ENCODE results near the gene WNT7B. TPM values are rescaled to one million over a fixed set of nuclear protein-coding genes. Genes with fewer than 3 reads are reported as not detected.

The WNT7B gene
- total and polyA plus RNA-seq, 2 of the 8 experiments (the other 6 are each of a cell fraction or from before 2014, with no cell fraction given): 0.14 to 0.24 TPM

DNA sequence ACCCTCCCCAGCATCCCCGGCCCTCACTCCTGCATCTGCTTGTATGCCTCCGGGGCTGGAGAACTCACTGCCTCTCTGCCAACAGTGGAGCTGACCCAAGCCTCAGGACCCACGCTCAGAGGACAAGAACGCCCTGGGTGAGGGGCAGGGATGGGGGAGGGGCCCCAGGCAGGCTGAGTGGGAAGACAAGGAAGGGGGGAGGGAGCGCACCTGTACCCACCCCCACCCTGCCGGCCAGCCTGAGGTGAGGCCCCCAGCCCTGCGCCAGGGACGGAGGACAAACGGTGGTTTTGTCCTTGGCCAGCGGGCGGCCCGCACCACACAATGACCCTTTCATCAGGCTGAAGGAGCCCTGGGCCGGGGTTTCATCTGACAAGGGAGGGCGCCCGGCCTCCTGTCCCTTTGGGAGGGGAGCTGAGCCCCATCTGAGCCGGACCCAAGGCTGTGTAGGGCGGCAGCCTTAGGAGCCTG, 10.0 kb downstream of the WNT7B start:
- ChIA-PET POLR2A (ENCODE audit: partially characterized antibody) (interaction anchor here (1.5 kb wide), 1 partner anchor 9 kb away, joined by 3 read pairs; no protein-coding TSS in a partner anchor), CTCF (ENCODE audit: partially characterized antibody) (interaction anchor here (0.6 to 3.8 kb wide), 8 partner anchors 8 to 103 kb away, joined by 3 to 14 read pairs (median 3); no protein-coding TSS in a partner anchor)
- Histone ChIP-seq H2AFZ (ENCODE audit: low read length) (no peak overlapping the region), H3K56ac (replicated peaks; ENCODE audit: insufficient read length, low read depth, low read length) (no peak overlapping the region), H2BK15ac (ENCODE audit: low read length) (0 out of 2 replicates have a peak overlapping the region, but pooled peaks have one; percentile 81), H4K20me1 (replicated peaks in 1 of 2; ENCODE audit: control insufficient read depth in 1 of 2, insufficient read depth in 2 of 2, low read length in 2 of 2) (peaks cover 0 to 5% of the 10 kb centered on the region in 2 experiments), H3K27ac (ENCODE audit: low read depth, low read length) (no peak overlapping the region), H4K91ac (replicated peaks; ENCODE audit: insufficient read length, low read length) (peak overlapping the region; percentile 68), H3K79me1 (ENCODE audit: low read depth, low read length) (no peaks in the 10 kb centered on the region), H3K14ac (ENCODE audit: insufficient read length) (no peak overlapping the region), H3K18ac (ENCODE audit: extremely low read depth, low read length) (peak overlapping the region; percentile 38; the same call in 1 of the 2 replicates), H3K36me3 (ENCODE audit: control insufficient read depth in 2 of 4, insufficient read depth in 4 of 4, low read length in 3 of 4) (peaks cover 0 to 7% (median 0%) of the 10 kb centered on the region in 4 experiments; a peak in 1 of 8 replicates), H4K8ac (ENCODE audit: extremely low read depth, insufficient read depth, low read length) (peak overlapping the region; percentile 57; the same call in 1 of the 2 replicates), H3K23me2 (ENCODE audit: low read depth, low read length) (peaks cover 1% of the 10 kb centered on the region; the same call in 1 of the 2 replicates), H3K9me3 (ENCODE audit: insufficient read depth in 2 of 2, low read depth in 1 of 2, low read length in 1 of 2) (no peaks in the 10 kb centered on the region; a peak in 1 of 4 replicates), H2BK12ac (ENCODE audit: low read depth, low read length) (no peak overlapping the region), H3K9ac (replicated peaks in 1 of 4; ENCODE audit: extremely low read depth in 1 of 4, low read depth in 3 of 4, low read length in 3 of 4) (no peak overlapping the region), H2BK5ac (ENCODE audit: low read depth, low read length) (no peak overlapping the region), H3K4me3 (ENCODE audit: extremely low read depth in 1 of 4, insufficient read depth in 2 of 4, low read depth in 3 of 4, low read length in 4 of 4) (no peak overlapping the region), H3K27me3 (replicated peaks in 1 of 4; ENCODE audit: control insufficient read depth in 3 of 4, extremely low read depth in 1 of 4, insufficient read depth in 3 of 4, low read length in 3 of 4) (peaks cover 19 to 58% (median 48%) of the 10 kb centered on the region in 4 experiments), H3K4me2 (ENCODE audit: insufficient read depth in 1 of 2, low read depth in 2 of 2, low read length in 2 of 2) (peak overlapping the region; percentile 13 to 26; a peak in 3 of 4 replicates), H2AK5ac (ENCODE audit: low read depth, low read length) (peak overlapping the region; percentile 32; the same call in 1 of the 2 replicates), H3K79me2 (ENCODE audit: control insufficient read depth in 1 of 2, insufficient read depth in 2 of 2, low read length in 2 of 2) (no peaks in the 10 kb centered on the region), H2BK120ac (replicated peaks; ENCODE audit: low read depth, low read length) (no peak overlapping the region), H4K5ac (ENCODE audit: insufficient read length, low read depth, low read length) (peak overlapping the region; percentile 47), H3K4me1 (replicated peaks in 1 of 4; ENCODE audit: control insufficient read depth in 3 of 4, insufficient read depth in 4 of 4, low read length in 3 of 4) (peaks cover 0 to 49% (median 35%) of the 10 kb centered on the region in 4 experiments; a peak in 6 of 7 replicates), H3K4ac (replicated peaks; ENCODE audit: insufficient read length, low read depth, low read length) (no peak overlapping the region), H2BK20ac (ENCODE audit: low read length) (no peak overlapping the region), H3K23ac (ENCODE audit: insufficient read length) (no peak overlapping the region)
- DNase-seq (ENCODE audit: low read depth in 1 of 2, low spot score in 2 of 2): no peak
- WGBS, 2 experiments (ENCODE audit: extremely low coverage in 1 of 2, insufficient coverage in 1 of 2, insufficient read length in 1 of 2, insufficient replicate concordance in 2 of 2, low coverage in 1 of 2, low lambda C conversion rate in 2 of 2, missing lambda C conversion rate in 1 of 2): 55% methylated on average over 7 of the region's 17 CpGs; no CpG with 5 or more reads in 1 of the 2 experiments
- FAIRE-seq: no peak
- TF ChIP-seq HDAC2 (IDR thresholded peaks at IDR 0.05; ENCODE audit: borderline replicate concordance in 1 of 2, low read depth in 2 of 2, low read length in 2 of 2) (0 out of 4 replicates have a peak, but pooled peaks of 1 of the 2 experiments have one; percentile 81), JUN (IDR thresholded peaks at IDR 0.05; ENCODE audit: low read depth, low read length) (no peak), GABPA (IDR thresholded peaks at IDR 0.05; ENCODE audit: borderline replicate concordance, insufficient read depth, low read length) (0 out of 2 replicates have a peak, but pooled peaks have one; percentile 67), SUZ12 (IDR thresholded peaks at IDR 0.05; ENCODE audit: low read length) (no peak), PHF8 (conservative IDR thresholded peaks at IDR 0.05; ENCODE audit: low read depth, low read length) (no peak), TBP (IDR thresholded peaks at IDR 0.05; ENCODE audit: low read depth, low read length) (peak; percentile 90), NANOG (IDR thresholded peaks at IDR 0.05; ENCODE audit: insufficient read depth, low read depth, low read length, poor library complexity, severe bottlenecking) (peak; percentile 26), SP2 (IDR thresholded peaks at IDR 0.05; ENCODE audit: low read length) (no peak)
- TF ChIP-seq, protein P1, sequence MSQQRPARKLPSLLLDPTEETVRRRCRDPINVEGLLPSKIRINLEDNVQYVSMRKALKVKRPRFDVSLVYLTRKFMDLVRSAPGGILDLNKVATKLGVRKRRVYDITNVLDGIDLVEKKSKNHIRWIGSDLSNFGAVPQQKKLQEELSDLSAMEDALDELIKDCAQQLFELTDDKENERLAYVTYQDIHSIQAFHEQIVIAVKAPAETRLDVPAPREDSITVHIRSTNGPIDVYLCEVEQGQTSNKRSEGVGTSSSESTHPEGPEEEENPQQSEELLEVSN (IDR thresholded peaks at IDR 0.05): 0 out of 2 replicates have a peak, but pooled peaks have one; percentile 18
- TF ChIP-seq, protein P2, sequence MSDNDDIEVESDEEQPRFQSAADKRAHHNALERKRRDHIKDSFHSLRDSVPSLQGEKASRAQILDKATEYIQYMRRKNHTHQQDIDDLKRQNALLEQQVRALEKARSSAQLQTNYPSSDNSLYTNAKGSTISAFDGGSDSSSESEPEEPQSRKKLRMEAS (IDR thresholded peaks at IDR 0.05): peak; percentile 40
